Upper lobe of left lung (tissue), 4 donors: ENCODE measurements around the gene MOB2.

Experiments
- EP300 ChIP-seq, 4 donors: sonication (generic); formaldehyde crosslinking; IDR thresholded peaks; one replicate each; pipeline ENCODE4 v1.5.1; 2017; ENCODE audit warnings: antibody characterized with exemption in 4 of 4, control low read depth in 2 of 4
- POLR2A ChIP-seq, 4 donors: fragments of 450-650 bp; IDR thresholded peaks; one replicate each; pipeline ENCODE4 v1.5.1; 2016 to 2017; ENCODE audit warnings: antibody characterized with exemption in 4 of 4, mild to moderate bottlenecking in 2 of 4
- POLR2AphosphoS5 ChIP-seq, 2 donors: sonication (generic); formaldehyde crosslinking; IDR thresholded peaks; one replicate each; pipeline ENCODE4 v1.5.1; 2017; ENCODE audit warnings: antibody characterized with exemption in 2 of 2
- TF ChIP-seq, protein P1 (sequence below), 6 experiments: fragments of 450-650 bp in 4 of 6; fragments of 200-600 bp in 2 of 6; sonication (generic) in 2 of 6; IDR thresholded peaks; one replicate each; pipeline ENCODE4 v1.5.1; 2016 to 2019; ENCODE audit warnings: antibody characterized with exemption in 6 of 6

GRCh38 chr11:1462698-1462975, 23.9 kb downstream of the MOB2 start:
- TF ChIP-seq, protein P1, sequence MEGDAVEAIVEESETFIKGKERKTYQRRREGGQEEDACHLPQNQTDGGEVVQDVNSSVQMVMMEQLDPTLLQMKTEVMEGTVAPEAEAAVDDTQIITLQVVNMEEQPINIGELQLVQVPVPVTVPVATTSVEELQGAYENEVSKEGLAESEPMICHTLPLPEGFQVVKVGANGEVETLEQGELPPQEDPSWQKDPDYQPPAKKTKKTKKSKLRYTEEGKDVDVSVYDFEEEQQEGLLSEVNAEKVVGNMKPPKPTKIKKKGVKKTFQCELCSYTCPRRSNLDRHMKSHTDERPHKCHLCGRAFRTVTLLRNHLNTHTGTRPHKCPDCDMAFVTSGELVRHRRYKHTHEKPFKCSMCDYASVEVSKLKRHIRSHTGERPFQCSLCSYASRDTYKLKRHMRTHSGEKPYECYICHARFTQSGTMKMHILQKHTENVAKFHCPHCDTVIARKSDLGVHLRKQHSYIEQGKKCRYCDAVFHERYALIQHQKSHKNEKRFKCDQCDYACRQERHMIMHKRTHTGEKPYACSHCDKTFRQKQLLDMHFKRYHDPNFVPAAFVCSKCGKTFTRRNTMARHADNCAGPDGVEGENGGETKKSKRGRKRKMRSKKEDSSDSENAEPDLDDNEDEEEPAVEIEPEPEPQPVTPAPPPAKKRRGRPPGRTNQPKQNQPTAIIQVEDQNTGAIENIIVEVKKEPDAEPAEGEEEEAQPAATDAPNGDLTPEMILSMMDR (IDR thresholded peaks at IDR 0.05): no peak
- TF ChIP-seq POLR2A (IDR thresholded peaks at IDR 0.05) (no peak), EP300 (IDR thresholded peaks at IDR 0.05) (no peak), POLR2AphosphoS5 (IDR thresholded peaks at IDR 0.05) (no peak)
